Astrocyte (in vitro differentiated cells and primary cell): ENCODE measurements around the gene GPATCH2.

Experiments used
- CTCF ChIP-seq: IDR thresholded peaks from 2 replicates; pipeline ENCODE4 v1.5.1; 2011; ENCODE audit warnings: low read depth, mild to moderate bottlenecking, inconsistent platforms, low read length, moderate library complexity; ENCODE audit not compliant: insufficient read depth
- EZH2 ChIP-seq: IDR thresholded peaks from 2 replicates; pipeline ENCODE4 v1.6.1; 2012; ENCODE audit warnings: mild to moderate bottlenecking, low read length, inconsistent platforms; ENCODE audit not compliant: insufficient read depth

GRCh38 chr1:217478450-217478849, 152.4 kb downstream of the GPATCH2 start:
- TF ChIP-seq CTCF (no peak), EZH2 (no peak)
